GM12878 (cell line): ENCODE measurements around the gene ARHGAP5. TPM values are rescaled to one million over a fixed set of nuclear protein-coding genes. Genes with fewer than 3 reads are reported as not detected.

Source experiments
- ATAC-seq: fragments of 200-7000 bp; cut with Tn5 transposase; 3 replicates; pipeline ENCODE4 v1.9.1; 2020; ENCODE audit warnings: mild to moderate bottlenecking, moderate library complexity
- BruUV-seq: library from RNA; stranded (reverse); fragments of 400-500 nt; replicated peaks from 2 replicates; lab custom pipeline; 2021; lab: Mats Ljungman, UMichigan
- CTCF ChIA-PET: fragments of 300-600 bp; sonication (Branson Sonifier 250); formaldehyde crosslinking; extraction: SDS; loops from one replicate; lab custom pipeline; 2021; ENCODE audit warnings: inconsistent platforms; lab: Yijun Ruan, JAX
- POLR2A ChIA-PET: fragments of 350-600 bp; formaldehyde crosslinking; extraction: SDS; loops from one replicate; lab custom pipeline; 2021; ENCODE audit warnings: inconsistent platforms; lab: Charles Lee
- RAD21 ChIA-PET: fragments of 300-600 bp; sonication (Branson Sonifier 250); formaldehyde crosslinking; loops from one replicate; lab custom pipeline; 2023; ENCODE audit warnings: antibody characterized with exemption; ENCODE audit not compliant: unreplicated experiment; lab: Charles Lee
- SMC1A ChIA-PET: fragments of 300-600 bp; sonication (Branson Sonifier 250); formaldehyde crosslinking; loops from one replicate; lab custom pipeline; 2023; ENCODE audit not compliant: unreplicated experiment, uncharacterized antibody; lab: Charles Lee
- DNase-seq: peaks from one replicate; pipeline ENCODE4 v3.0.0-alpha.2; 2011; ENCODE audit warnings: low read depth, low spot score
- FAIRE-seq: peaks from 3 replicates; lab custom pipeline; 2011; peaks lifted over from hg19 to GRCh38; lab: Jason Lieb, UNC
- H2AFZ ChIP-seq: 2 replicates; pipeline ENCODE4 v1.6.0; 2011; ENCODE audit warnings: low read depth, low read length, control low read depth; ENCODE audit not compliant: control insufficient read depth
- H3K27ac ChIP-seq: 2 replicates; pipeline ENCODE4 v1.5.1; 2011; ENCODE audit warnings: control low read depth; ENCODE audit not compliant: control insufficient read depth, insufficient read depth
- H3K27me3 ChIP-seq, 2 experiments: replicated peaks in 1 of 2; 2 replicates each; pipeline versions ENCODE4 v1.6.0 to v1.6.1; 2011; ENCODE audit warnings: low read length in 1 of 2; ENCODE audit not compliant: control insufficient read depth in 2 of 2, insufficient read depth in 2 of 2
- H3K36me3 ChIP-seq, 2 experiments: 2 replicates each; pipeline ENCODE4 v1.5.1; 2011; ENCODE audit warnings: low read length in 1 of 2; ENCODE audit not compliant: control insufficient read depth in 2 of 2, insufficient read depth in 2 of 2
- H3K4me1 ChIP-seq: 2 replicates; pipeline ENCODE4 v1.6.1; 2011; ENCODE audit warnings: mild to moderate bottlenecking, low read length, moderate library complexity, mixed read lengths; ENCODE audit not compliant: control insufficient read depth, insufficient read depth
- H3K4me2 ChIP-seq: 2 replicates; pipeline ENCODE4 v1.6.0; 2011; ENCODE audit warnings: control low read depth; ENCODE audit not compliant: control insufficient read depth, insufficient read depth
- H3K4me3 ChIP-seq: fragments of 200-600 bp; sonication (generic); 2 replicates; pipeline ENCODE4 v1.5.1; 2016
- H3K79me2 ChIP-seq: 2 replicates; pipeline ENCODE4 v1.6.0; 2011; ENCODE audit warnings: low read length; ENCODE audit not compliant: control insufficient read depth, insufficient read depth
- H3K9ac ChIP-seq: 2 replicates; pipeline ENCODE4 v1.8.0; 2011; ENCODE audit warnings: low read length, control low read depth, mixed read lengths; ENCODE audit not compliant: control insufficient read depth, insufficient read depth
- H3K9me3 ChIP-seq: replicated peaks from 3 replicates; pipeline ENCODE4 v1.5.1; 2011; ENCODE audit warnings: mild to moderate bottlenecking, low read length; ENCODE audit not compliant: control insufficient read depth, insufficient read depth
- H4K20me1 ChIP-seq: 2 replicates; pipeline ENCODE4 v1.6.0; 2011; ENCODE audit not compliant: control insufficient read depth, insufficient read depth
- ATF7 ChIP-seq: fragments of 450-650 bp; IDR thresholded peaks from 2 replicates; pipeline ENCODE4 v1.6.1; 2016; ENCODE audit warnings: low read depth, mild to moderate bottlenecking
- DPF2 ChIP-seq: fragments of 450-650 bp; IDR thresholded peaks from 2 replicates; pipeline ENCODE4 v1.6.1; 2017; ENCODE audit warnings: mild to moderate bottlenecking
- LARP7 ChIP-seq: fragments of 450-650 bp; IDR thresholded peaks from 2 replicates; pipeline ENCODE4 v1.6.1; 2017; ENCODE audit warnings: mild to moderate bottlenecking
- MXI1 ChIP-seq: fragments of 150-350 bp; IDR thresholded peaks from 2 replicates; pipeline ENCODE4 v1.6.1; 2011; ENCODE audit warnings: low read depth, mild to moderate bottlenecking, inconsistent platforms, low read length, improper control_type of control experiment
- PAX5 ChIP-seq: IDR thresholded peaks from 2 replicates; pipeline ENCODE4 v1.6.1; 2011; ENCODE audit warnings: low read depth, low read length, borderline replicate concordance
- SIX5 ChIP-seq: IDR thresholded peaks from 2 replicates; pipeline ENCODE4 v1.6.1; 2011; ENCODE audit warnings: mild to moderate bottlenecking, low read depth, low read length, moderate library complexity; ENCODE audit not compliant: severe bottlenecking
- SMARCA5 ChIP-seq: fragments of 450-650 bp; IDR thresholded peaks from 2 replicates; pipeline ENCODE4 v1.6.1; 2017; ENCODE audit warnings: mild to moderate bottlenecking
- TARDBP ChIP-seq: IDR thresholded peaks from 2 replicates; pipeline ENCODE4 v1.6.1; 2016; ENCODE audit warnings: borderline replicate concordance
- TCF7 ChIP-seq: IDR thresholded peaks from 2 replicates; pipeline ENCODE4 v1.6.1; 2014; ENCODE audit warnings: antibody characterized with exemption, borderline replicate concordance
- ZBTB33 ChIP-seq: fragments of 450-650 bp; IDR thresholded peaks from 2 replicates; pipeline ENCODE4 v1.6.1; 2017; ENCODE audit warnings: mild to moderate bottlenecking
- ZNF207 ChIP-seq: fragments of 450-650 bp; IDR thresholded peaks from 2 replicates; pipeline ENCODE4 v1.6.1; 2014; ENCODE audit warnings: antibody characterized with exemption, mild to moderate bottlenecking, borderline replicate concordance
- WGBS: methylation state at CpG from one replicate; pipeline ENCODE4 v1.1.6; 2016; ENCODE audit warnings: low lambda C conversion rate; ENCODE audit not compliant: insufficient replicate concordance, insufficient coverage; ENCODE audit errors: missing lambda C conversion rate; 5-methylcytosine and 5-hydroxymethylcytosine counted together
- in situ Hi-C: fragments of 300-500 bp; cut with MboI; formaldehyde crosslinking; loops from 9 replicates; pipeline ENCODE4 v1.14.3; 2018; ENCODE audit warnings: mixed read lengths
- intact Hi-C: fragments of 100-400 bp; cut with micrococcal nuclease; formaldehyde crosslinking; loops from one replicate; pipeline ENCODE4 v1.14.2; 2022; ENCODE audit not compliant: unreplicated experiment
- polyA plus RNA-seq, 11 experiments: library from polyadenylated mRNA; depleted of rRNA in 4 of 11; unstranded in 6 of 11; stranded (reverse) in 5 of 11; fragments of >200 nt; fragmentation: Nextera tagmentation in 4 of 11; fragmentation: Illumina TruSeq in 1 of 11; extraction: Ambion mirVana in 4 of 11; extraction: Trizol in 1 of 11; gene quantifications; 1 replicate in 1 of 11; 2 replicates in 10 of 11; pipeline versions ENCODE4 v1.2.1 to v1.2.3, GENCODE V29; 2011 to 2016; ENCODE audit warnings: inconsistent platforms in 2 of 11, missing spikeins in 2 of 11, low read depth in 1 of 11
- total RNA-seq, 4 experiments: library from RNA; depleted of rRNA in 3 of 4; stranded (reverse); fragments of >200 nt in 3 of 4; fragmentation: Illumina TruSeq in 1 of 4; extraction: Trizol in 1 of 4; gene quantifications; 2 replicates each; pipeline versions ENCODE4 v1.2.1 to v1.2.3, GENCODE V29; 2013 to 2021
- TF ChIP-seq, protein P1 (sequence below): fragments of 150-350 bp; IDR thresholded peaks from 2 replicates; pipeline ENCODE4 v1.6.1; 2016; ENCODE audit warnings: low read depth, low read length

ARHGAP5 gene
- total and polyA plus RNA-seq, 10 of the 15 experiments (the other 5 are each of a cell fraction or from before 2014, with no cell fraction given), result 0.91 to 19.6 (median 7.2) TPM

- H3K4me3 ChIP-seq, result no peak overlapping the region
- in situ Hi-C loops (no loop called here), intact Hi-C loops (no loop called here)
- ATAC-seq (no peak), DNase-seq (no peak), FAIRE-seq (no peak)
- no peaks in the 10 kb centered on the region for H3K79me2 ChIP-seq
- no peaks in the 10 kb centered on the region; a peak in 2 of 4 replicates for H3K27me3 ChIP-seq
- no CpG with 5 or more reads among the region's 1 CpG for WGBS
- H3K9me3 ChIP-seq, result no peaks in the 10 kb centered on the region
- no peak overlapping the region for H3K9ac ChIP-seq
- no peaks in the 10 kb centered on the region for H4K20me1 ChIP-seq
- H3K36me3 ChIP-seq, result no peaks in the 10 kb centered on the region
- POLR2A ChIA-PET, result no interaction called here
- H2AFZ ChIP-seq, result no peak overlapping the region
- CTCF ChIA-PET, result interaction anchor here (1.4 kb wide), 1 partner anchor 105 kb away, joined by 3 read pairs; no protein-coding TSS in a partner anchor
- SMC1A ChIA-PET, result interaction anchor here (1.3 kb wide), 1 partner anchor 10 kb away, joined by 3 read pairs; no protein-coding TSS in a partner anchor
- H3K27ac ChIP-seq, result no peak overlapping the region
- no peak overlapping the region for H3K4me2 ChIP-seq
- BruUV-seq, result no TSS peak
- no peaks in the 10 kb centered on the region for H3K4me1 ChIP-seq
- RAD21 ChIA-PET, result interaction anchor here (0.6 kb wide), 1 partner anchor 20 kb away, joined by 3 read pairs; no protein-coding TSS in a partner anchor
- TF ChIP-seq TARDBP (no peak), SIX5 (no peak), ZBTB33 (no peak), LARP7 (no peak), TCF7 (no peak), PAX5 (no peak), DPF2 (no peak), SMARCA5 (no peak), MXI1 (no peak), ZNF207 (no peak), ATF7 (no peak)
- TF ChIP-seq, protein P1, sequence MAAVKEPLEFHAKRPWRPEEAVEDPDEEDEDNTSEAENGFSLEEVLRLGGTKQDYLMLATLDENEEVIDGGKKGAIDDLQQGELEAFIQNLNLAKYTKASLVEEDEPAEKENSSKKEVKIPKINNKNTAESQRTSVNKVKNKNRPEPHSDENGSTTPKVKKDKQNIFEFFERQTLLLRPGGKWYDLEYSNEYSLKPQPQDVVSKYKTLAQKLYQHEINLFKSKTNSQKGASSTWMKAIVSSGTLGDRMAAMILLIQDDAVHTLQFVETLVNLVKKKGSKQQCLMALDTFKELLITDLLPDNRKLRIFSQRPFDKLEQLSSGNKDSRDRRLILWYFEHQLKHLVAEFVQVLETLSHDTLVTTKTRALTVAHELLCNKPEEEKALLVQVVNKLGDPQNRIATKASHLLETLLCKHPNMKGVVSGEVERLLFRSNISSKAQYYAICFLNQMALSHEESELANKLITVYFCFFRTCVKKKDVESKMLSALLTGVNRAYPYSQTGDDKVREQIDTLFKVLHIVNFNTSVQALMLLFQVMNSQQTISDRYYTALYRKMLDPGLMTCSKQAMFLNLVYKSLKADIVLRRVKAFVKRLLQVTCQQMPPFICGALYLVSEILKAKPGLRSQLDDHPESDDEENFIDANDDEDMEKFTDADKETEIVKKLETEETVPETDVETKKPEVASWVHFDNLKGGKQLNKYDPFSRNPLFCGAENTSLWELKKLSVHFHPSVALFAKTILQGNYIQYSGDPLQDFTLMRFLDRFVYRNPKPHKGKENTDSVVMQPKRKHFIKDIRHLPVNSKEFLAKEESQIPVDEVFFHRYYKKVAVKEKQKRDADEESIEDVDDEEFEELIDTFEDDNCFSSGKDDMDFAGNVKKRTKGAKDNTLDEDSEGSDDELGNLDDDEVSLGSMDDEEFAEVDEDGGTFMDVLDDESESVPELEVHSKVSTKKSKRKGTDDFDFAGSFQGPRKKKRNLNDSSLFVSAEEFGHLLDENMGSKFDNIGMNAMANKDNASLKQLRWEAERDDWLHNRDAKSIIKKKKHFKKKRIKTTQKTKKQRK, result no peak
These were observed 38.2 kb upstream of the ARHGAP5 start for GRCh38 chr14:32038876-32039275.
